OCI-M1 (cell line): ENCODE results near the gene RHOT2.

Experiments
- DNase-seq: peaks from one replicate; lab custom pipeline; 2025; lab: John Stamatoyannopoulos, UW

The RHOT2 gene

DNA sequence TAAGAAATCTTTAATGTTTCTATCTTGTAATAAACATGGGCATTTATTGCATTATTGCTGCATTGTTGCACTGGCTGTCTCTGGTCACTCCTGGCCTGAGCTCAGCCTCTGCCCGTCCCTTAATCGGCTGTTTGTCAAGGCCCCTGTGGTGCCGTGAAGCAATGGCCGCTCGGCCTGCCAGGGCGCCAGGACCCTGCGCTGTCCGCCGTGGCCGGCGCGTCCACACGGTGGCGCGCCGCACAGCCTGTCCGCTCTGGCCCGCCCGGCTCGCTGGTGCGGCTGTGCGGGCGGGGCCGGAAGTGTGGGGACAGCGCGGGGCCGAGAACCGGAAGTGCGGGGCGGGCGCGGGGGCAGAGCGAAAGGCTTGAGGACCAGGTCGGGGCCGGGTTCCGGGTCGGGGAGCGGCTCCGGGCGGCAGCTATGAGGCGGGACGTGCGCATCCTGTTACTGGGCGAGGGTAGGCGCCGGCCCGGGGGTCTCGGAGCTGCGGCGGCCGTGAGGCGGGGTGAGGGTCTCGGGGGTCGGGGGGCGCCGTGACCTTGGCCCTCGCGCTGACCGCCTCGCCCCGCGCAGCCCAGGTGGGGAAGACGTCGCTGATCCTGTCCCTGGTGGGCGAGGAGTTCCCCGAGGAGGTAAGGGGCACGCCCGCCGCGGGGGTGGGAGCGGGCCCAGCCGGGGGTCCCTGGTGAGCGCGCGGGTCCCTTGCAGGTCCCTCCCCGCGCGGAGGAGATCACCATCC, at the start of gene RHOT2:
RHOT2 (plus strand) TSS at position 353 of the 739 bp plus-strand sequence; CDS start at position 421, 68 bp downstream.
- peak; percentile 96 for DNase-seq

GRCh38 chr16:619476-620100, 48.3 kb upstream of the RHOT2 start:
- no peak for DNase-seq

GRCh38 chr16:620700-621525, 47.0 kb upstream of the RHOT2 start:
- no peak for DNase-seq

- no peak for DNase-seq
These were observed 46.3 kb upstream of the RHOT2 start for GRCh38 chr16:621526-622105.

GRCh38 chr16:622920-623280, 45.0 kb upstream of the RHOT2 start:
- no peak for DNase-seq

DNA sequence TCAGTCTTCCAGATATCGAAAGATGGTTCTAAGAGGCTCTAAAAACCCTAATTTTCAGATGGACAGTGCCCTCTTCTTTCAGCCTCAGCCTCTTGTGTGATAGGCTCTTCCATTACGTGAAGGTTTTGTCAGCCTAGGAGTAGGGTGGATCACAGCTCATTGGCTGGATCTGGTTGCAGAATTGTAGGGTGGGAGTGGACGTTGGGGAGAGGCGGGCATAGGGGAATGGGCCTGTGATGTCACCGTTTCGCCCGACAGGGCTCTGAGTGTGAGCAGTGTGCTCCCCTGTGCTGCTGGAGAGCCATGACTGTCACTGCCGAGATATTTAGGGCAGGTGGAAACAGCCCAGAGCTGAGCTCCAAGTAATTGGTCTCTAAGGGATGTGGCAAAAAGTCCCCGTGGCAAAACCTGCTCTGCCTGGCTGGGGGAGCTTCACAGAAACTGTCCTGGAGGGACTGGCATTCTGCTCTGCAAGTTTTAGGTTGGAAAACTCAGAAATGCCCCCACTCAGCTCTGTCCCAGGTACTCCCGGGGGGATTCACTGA, 43.3 kb upstream of the RHOT2 start:
- no peak for DNase-seq

GRCh38 chr16:625117-625976, 42.6 kb upstream of the RHOT2 start:
- no peak for DNase-seq

- DNase-seq = no peak
These were observed 41.8 kb upstream of the RHOT2 start for GRCh38 chr16:625977-626765.

DNA sequence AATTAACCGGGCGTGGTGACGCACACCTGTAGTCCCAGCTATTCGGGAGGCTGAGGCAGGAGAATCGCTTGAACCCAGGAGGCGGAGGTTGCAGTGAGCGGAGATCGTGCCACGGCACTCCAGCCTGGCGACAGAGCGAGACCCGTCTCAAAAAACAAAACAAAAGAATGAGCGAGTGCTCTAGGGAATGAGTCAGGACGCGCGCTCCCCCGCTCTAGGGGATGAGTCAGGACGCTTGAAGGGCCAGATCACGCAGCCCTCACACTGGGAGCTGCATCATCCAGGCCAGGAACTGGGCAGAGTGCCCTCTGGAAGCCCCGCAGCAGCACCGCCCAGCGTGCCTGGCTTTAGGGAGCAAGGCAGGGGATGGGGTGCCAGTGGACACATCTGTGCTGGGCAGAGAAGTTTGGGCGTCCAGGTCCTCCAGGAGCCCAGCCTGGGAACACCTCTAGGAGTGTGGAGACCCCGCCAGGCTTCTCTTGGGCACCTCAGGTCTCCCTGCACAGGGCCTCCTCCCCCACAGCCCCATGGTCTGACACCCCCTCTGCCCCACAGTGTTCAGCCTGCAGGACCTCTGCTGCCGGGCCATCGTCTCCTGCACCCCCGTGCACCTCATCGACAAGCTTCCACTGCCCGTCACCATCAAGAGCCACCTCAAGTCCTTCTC, 41.0 kb upstream of the RHOT2 start:
- DNase-seq = no peak

- no peak for DNase-seq
These were observed 40.3 kb upstream of the RHOT2 start for GRCh38 chr16:627454-628239.

- DNase-seq = no peak
These were observed 39.4 kb upstream of the RHOT2 start for GRCh38 chr16:628321-629061.

GRCh38 chr16:629185-629832, 38.6 kb upstream of the RHOT2 start:
- no peak for DNase-seq

DNA sequence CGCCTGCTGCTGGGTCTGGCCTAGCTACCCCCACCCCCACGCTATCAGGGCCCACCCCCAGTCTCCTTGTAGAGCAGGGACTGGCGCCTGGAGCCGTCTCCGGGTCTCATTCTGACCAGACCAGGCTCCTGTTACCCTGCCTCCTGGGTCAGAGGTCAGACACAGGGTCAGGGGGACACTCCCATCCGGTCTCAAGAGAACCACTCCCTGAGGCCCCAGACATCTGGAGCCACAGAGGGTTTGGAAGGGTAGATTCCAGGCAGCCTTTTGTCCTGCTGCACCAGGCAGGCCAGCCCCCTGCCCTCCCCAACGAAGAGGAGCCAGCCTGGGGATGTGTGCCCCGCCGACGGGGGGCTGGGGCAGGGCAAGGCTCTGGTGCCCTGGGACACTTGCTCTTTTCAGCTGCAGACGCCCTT, 38.1 kb upstream of the RHOT2 start:
- DNase-seq = no peak

DNA sequence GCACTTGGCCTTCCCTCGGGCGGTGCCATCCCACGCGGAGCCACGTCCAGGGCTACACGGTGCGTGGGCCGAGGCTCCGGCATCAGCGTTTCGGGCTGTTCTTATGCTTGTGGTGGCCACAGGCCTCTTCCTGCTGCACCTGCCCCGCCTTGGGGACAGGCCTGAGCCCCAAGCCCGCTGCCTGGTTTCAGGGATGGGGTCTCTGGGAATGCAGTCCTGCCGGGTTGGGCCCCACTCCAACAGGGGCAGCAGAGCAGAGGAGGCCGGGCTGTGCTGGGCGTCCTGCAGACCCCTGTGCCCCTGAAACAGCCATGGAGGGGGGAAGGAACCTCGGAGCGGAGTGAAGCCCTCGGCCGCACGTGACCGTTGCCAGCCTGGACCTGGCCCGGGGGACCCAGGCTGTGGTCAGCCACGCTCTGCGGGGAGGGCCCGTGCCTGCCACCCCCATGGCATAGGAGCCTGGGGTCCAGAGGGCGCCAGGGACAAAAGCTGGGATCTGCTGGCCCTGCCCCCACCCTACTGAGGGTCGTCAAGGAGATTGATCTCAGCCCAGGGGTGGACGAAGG, 37.6 kb upstream of the RHOT2 start:
- DNase-seq = no peak

- peak; percentile 14 for DNase-seq
These were observed 37.0 kb upstream of the RHOT2 start, which contains the start of gene WFIKKN1 for GRCh38 chr16:630815-631405. Gene WFIKKN1, plus strand, starts transcription at chr16:630985. Its CDS starts 269 bp downstream, at chr16:631254.

GRCh38 chr16:631808-632358, 36.0 kb upstream of the RHOT2 start:
- DNase-seq = no peak
